ENCODE measurements around the gene LARP1.

DNA sequence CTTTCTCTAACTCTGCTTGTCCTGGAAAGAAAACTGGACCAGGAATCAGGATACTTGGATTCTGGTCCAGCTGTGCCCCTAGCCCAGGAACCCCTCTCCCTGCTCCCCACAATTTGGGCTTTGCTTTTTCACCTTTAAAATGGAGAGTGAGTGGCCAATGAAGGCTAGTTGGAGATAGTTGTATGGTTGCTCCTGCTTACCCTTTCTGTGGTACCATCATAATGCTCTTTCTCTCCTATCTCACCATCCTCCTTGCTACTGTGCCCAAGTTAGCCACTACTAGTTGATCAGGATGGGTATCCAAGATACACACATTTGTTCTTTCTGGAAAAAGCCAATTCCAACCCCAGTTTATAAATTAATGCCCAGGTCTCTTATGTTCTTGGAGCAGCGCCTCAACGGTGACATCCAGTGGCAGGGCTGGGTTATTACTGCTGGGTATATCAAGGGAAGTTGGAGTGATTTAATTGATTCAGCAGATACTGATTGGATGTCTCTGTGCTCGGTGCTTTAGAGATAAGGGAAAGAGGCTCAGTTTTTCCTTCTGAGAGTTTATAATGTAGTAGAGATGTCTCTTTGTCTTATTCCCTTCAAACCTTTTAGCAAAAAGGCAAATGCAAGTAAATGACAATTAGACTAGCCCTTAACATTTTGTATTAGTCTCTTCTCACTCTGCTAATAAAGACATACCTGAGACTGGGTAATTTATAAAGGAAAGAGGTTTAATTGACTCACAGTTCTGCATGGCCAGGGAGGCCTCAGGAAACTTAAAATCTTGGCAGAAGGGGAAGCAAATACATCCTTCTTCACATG lies 56.7 kb downstream of the LARP1 start:
- TF ChIP-seq, protein P1, sequence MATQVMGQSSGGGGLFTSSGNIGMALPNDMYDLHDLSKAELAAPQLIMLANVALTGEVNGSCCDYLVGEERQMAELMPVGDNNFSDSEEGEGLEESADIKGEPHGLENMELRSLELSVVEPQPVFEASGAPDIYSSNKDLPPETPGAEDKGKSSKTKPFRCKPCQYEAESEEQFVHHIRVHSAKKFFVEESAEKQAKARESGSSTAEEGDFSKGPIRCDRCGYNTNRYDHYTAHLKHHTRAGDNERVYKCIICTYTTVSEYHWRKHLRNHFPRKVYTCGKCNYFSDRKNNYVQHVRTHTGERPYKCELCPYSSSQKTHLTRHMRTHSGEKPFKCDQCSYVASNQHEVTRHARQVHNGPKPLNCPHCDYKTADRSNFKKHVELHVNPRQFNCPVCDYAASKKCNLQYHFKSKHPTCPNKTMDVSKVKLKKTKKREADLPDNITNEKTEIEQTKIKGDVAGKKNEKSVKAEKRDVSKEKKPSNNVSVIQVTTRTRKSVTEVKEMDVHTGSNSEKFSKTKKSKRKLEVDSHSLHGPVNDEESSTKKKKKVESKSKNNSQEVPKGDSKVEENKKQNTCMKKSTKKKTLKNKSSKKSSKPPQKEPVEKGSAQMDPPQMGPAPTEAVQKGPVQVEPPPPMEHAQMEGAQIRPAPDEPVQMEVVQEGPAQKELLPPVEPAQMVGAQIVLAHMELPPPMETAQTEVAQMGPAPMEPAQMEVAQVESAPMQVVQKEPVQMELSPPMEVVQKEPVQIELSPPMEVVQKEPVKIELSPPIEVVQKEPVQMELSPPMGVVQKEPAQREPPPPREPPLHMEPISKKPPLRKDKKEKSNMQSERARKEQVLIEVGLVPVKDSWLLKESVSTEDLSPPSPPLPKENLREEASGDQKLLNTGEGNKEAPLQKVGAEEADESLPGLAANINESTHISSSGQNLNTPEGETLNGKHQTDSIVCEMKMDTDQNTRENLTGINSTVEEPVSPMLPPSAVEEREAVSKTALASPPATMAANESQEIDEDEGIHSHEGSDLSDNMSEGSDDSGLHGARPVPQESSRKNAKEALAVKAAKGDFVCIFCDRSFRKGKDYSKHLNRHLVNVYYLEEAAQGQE (IDR thresholded peaks at IDR 0.05; ENCODE audit: low read depth): no peak
- TF ChIP-seq TAF1 (IDR thresholded peaks at IDR 0.05; ENCODE audit: low read depth): no peak
- TF ChIP-seq, protein P2, sequence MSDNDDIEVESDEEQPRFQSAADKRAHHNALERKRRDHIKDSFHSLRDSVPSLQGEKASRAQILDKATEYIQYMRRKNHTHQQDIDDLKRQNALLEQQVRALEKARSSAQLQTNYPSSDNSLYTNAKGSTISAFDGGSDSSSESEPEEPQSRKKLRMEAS (IDR thresholded peaks at IDR 0.05): no peak
- no peak for TF ChIP-seq FOXM1 (IDR thresholded peaks at IDR 0.05; ENCODE audit: borderline replicate concordance, low read depth)
- TF ChIP-seq RAD21 (IDR thresholded peaks at IDR 0.05; ENCODE audit: low read depth): peak; percentile 67
- no peak for TF ChIP-seq YY1 (IDR thresholded peaks at IDR 0.05; ENCODE audit: low read depth)
- no peak for TF ChIP-seq NFIC (IDR thresholded peaks at IDR 0.05)
- TF ChIP-seq, protein P3, sequence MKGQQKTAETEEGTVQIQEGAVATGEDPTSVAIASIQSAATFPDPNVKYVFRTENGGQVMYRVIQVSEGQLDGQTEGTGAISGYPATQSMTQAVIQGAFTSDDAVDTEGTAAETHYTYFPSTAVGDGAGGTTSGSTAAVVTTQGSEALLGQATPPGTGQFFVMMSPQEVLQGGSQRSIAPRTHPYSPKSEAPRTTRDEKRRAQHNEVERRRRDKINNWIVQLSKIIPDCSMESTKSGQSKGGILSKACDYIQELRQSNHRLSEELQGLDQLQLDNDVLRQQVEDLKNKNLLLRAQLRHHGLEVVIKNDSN (IDR thresholded peaks at IDR 0.05): no peak

Data from Ishikawa (cell line).